GM18519 (cell line): Measurements from ENCODE around the gene CRIP2.

Source experiments
- ATAC-seq: cut with Tn5 transposase; IDR thresholded peaks from one replicate; pipeline ENCODE4 v1.9.1; 2021; ENCODE audit warnings: mild to moderate bottlenecking, moderate library complexity; ENCODE audit not compliant: unreplicated experiment, low FRiP score

CRIP2 gene

GRCh38 chr14:105519946-105520698 is 45.5 kb downstream of the CRIP2 start:
- ATAC-seq = no peak

- ATAC-seq = no peak
Measured at GRCh38 chr14:105525326-105525725, 50.7 kb downstream of the CRIP2 start.

GRCh38 chr14:105525861-105526775 is 51.5 kb downstream of the CRIP2 start, which contains the start of gene TMEM121:
Gene TMEM121, plus strand, starts transcription at chr14:105526583. Its CDS starts 2,252 bp downstream, at chr14:105528835.
- no peak for ATAC-seq

- ATAC-seq = no peak
Measured at GRCh38 chr14:105526776-105527380, 52.3 kb downstream of the CRIP2 start.

GRCh38 chr14:105527381-105527825 is 52.8 kb downstream of the CRIP2 start:
- ATAC-seq = no peak

GRCh38 chr14:105527826-105528585 is 53.4 kb downstream of the CRIP2 start:
- ATAC-seq = no peak

GRCh38 chr14:105528586-105529318 is 54.1 kb downstream of the CRIP2 start:
- no peak for ATAC-seq

GRCh38 chr14:105529319-105529568 is 54.6 kb downstream of the CRIP2 start:
- no peak for ATAC-seq
